ENCODE results near the gene PERM1.
"Not testable (repeated sequence)": the region's sequence is repeated elsewhere in the genome, so short reads cannot be mapped to it uniquely, and the experiment has no call there.

Gene PERM1

DNA sequence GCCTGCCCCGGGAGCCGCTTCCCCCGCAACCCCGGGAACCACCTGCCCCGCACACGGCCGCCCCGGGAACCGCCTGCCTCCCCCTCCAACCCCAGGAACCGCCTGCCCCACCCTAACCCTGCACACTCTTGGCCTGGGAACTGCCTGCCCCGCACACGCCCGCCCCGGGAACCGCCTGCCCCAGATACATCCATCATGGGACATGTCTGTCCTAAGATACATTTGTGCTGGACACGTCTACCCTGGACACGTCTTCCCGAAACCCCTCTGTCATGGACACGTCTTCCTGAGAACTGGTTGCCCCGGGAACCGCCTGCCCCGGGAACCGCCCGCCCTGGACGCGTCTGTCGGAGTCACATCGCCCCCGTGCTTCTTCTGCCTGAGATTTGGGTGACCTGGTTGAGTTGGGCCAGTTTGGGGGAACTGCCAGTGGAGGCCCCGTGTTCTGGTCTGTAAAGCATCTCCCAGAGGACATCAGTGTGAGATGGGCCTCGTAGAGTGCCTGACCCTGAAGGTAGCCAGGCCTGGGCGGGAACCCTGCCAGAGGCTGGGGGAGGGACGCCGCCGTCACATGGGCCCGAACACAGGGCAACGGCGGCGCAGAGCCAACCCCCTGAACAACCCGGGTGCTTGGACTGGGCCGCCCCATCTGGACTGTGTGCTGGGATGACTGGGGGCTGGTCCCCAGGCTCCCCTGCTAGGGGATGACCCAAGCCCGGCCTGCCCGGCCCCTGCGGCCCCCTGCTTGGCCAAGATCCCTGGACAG is 3.6 kb downstream of the PERM1 start:
- peaks cover 38% of the 10 kb centered on the region for H3K27me3 ChIP-seq

DNA sequence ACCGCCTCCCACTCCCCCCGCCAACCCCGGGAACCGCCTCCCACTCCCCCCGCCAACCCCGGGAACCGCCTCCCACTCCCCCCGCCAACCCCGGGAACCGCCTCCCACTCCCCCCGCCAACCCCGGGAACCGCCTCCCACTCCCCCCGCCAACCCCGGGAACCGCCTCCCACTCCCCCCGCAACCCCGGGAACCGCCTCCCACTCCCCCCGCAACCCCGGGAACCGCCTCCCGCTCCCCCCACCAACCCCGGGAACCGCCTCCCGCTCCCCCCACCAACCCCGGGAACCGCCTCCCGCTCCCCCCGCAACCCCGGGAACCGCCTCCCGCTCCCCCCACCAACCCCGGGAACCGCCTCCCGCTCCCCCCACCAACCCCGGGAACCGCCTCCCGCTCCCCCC is 5.1 kb downstream of the PERM1 start:
- H3K27ac ChIP-seq, H3K4me2 ChIP-seq, H3K4me3 ChIP-seq, H3K9ac ChIP-seq, H3K9me3 ChIP-seq, H3K36me3 ChIP-seq, H4K20me1 ChIP-seq: not testable (repeated sequence)
- peaks cover 19% of the 10 kb centered on the region for H3K4me1 ChIP-seq
- peaks cover 42% of the 10 kb centered on the region for H3K27me3 ChIP-seq

More for the DNA sequence above, 3.6 kb downstream of the PERM1 start:
- H3K36me3 ChIP-seq, result no peaks in the 10 kb centered on the region
- no peak overlapping the region for H3K27ac ChIP-seq
- H3K4me1 ChIP-seq, result peaks cover 26% of the 10 kb centered on the region
- H3K9ac ChIP-seq, result no peak overlapping the region
- no peak overlapping the region for H3K4me3 ChIP-seq
- no peaks in the 10 kb centered on the region for H4K20me1 ChIP-seq
- H3K9me3 ChIP-seq, result no peaks in the 10 kb centered on the region
- no peak overlapping the region for H3K4me2 ChIP-seq
- no peak for TF ChIP-seq Cebpa-rat (IDR thresholded peaks at IDR 0.05)

DNA sequence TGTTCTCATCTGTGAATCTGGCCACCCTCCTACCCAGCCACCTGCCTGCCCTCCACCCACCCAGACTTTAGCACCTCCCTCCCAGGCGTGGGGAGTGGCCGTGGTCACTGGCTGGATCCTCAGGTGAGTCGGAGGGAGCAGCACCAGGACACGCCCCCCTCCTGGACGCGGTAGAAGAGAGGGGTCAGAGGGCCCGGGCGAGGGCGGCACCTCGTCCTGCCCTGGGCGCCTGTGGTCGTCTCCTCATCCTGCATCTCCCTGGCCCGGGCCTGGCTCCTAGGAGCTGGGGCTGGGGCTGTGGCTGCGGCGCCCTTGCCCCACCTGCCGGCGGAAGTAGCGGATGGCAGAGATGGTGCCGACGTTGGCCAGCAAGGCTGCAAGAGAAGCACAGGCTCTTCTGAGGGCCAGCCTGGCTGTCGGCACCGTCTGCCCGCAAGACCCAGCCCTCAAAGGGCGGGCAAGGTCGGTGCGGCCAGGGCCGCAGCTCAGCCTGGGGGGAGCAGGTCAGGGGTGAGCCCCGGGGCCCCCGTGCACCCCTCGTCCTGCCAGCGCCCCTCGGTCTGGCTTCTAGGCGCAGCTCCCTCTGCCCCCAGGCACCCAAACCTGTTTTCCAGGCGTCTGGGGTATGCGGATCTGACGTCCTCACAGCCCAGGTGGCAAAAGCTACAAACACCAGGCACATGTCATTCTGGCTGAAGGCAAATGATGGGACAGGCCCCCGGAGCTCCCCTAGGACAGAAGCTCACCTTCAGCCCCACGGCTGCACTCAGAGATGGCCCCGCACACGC is 5.8 kb downstream of the PERM1 start:
- H3K9me3 ChIP-seq, result no peaks in the 10 kb centered on the region
- peaks cover 44% of the 10 kb centered on the region for H3K27me3 ChIP-seq
- no peak overlapping the region for H3K27ac ChIP-seq
- H3K4me1 ChIP-seq, result peaks cover 14% of the 10 kb centered on the region
- TF ChIP-seq Cebpa-rat (IDR thresholded peaks at IDR 0.05), result no peak
- peak overlapping the region; percentile 70 for H3K4me2 ChIP-seq
- H4K20me1 ChIP-seq, result no peaks in the 10 kb centered on the region
- H3K9ac ChIP-seq, result no peak overlapping the region
- no peaks in the 10 kb centered on the region for H3K36me3 ChIP-seq
- H3K4me3 ChIP-seq, result no peak overlapping the region

DNA sequence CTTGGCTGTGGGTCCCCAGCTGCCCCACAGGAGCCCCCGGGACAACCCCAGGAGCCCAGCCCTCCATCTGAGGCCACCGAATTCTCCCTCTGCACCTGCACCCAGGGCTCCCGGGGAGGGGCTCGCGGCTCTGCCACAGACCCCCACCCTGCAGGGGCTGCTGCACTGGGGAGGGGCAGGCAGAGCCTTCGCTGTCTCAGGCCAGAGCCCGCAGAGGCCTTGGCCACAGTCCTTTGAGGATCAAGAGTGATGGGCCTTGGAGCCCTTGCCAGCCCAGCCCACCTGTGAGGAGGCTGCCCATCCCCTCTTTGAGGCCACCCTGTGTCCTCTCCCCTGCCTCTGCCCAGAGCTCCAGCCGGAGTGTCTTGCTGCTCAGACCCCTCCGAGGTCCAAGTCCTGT is 6.5 kb downstream of the PERM1 start:
- H3K36me3 ChIP-seq, result no peaks in the 10 kb centered on the region
- no peaks in the 10 kb centered on the region for H3K9me3 ChIP-seq
- peaks cover 51% of the 10 kb centered on the region for H3K27me3 ChIP-seq
- H4K20me1 ChIP-seq, result no peaks in the 10 kb centered on the region
- no peak for TF ChIP-seq Cebpa-rat (IDR thresholded peaks at IDR 0.05)
- H3K4me1 ChIP-seq, result peaks cover 14% of the 10 kb centered on the region
- H3K9ac ChIP-seq, result no peak overlapping the region
- no peak overlapping the region for H3K4me3 ChIP-seq
- no peak overlapping the region for H3K27ac ChIP-seq
- peak overlapping the region; percentile 70 for H3K4me2 ChIP-seq

DNA sequence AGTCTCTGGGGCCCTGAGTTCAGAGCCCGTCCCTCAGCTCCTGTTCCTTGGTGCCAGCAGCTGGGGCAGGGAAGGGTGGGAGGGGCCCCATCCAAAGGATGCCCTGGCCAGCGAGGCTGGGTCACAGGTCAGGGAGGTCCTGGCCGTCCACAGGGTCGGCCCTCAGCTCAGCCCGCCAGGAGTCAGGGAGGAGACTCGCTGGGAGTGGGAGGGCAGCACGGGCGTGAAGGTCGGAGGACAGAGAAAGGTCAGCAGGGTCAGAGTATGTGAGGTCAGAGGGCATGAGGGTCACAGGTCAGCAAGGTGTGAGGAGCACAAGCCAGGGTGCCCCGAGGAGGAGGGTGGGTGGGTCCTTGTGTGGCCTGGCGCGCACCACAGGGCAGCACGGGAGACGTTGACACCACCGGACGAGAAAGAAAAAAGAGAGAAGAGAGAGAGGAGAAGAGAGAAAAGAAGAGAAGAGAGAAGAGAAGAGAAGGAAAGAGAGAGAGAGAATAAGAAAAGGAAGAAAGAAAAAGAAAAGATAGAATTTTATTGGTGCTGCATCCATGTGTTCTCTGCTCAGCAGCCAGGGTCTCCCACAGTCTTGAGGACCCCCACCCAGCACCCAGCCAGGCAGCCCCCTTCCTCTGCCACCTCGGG is 7.1 kb downstream of the PERM1 start:
- no peaks in the 10 kb centered on the region for H3K9me3 ChIP-seq
- peaks cover 55% of the 10 kb centered on the region for H3K27me3 ChIP-seq
- TF ChIP-seq Cebpa-rat (IDR thresholded peaks at IDR 0.05), result no peak

DNA sequence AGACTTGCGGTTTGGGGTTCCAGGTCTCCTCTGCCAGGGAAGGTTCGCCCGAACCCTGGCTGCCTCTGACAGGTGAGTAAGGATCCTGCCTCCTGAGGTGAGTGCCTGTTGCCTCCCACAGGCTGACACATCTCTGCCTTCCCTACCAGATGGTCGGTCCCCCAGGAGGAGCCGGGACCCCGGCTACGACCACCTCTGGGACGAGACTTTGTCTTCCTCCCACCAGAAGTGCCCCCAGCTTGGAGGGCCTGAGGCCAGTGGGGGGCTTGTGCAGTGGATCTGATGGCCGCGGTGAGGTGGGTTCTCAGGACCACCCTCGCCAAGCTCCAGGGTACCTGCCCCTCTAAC is 7.6 kb downstream of the PERM1 start:
- Histone ChIP-seq H3K27me3 (peaks cover 55% of the 10 kb centered on the region), H3K9ac (no peak overlapping the region), H3K4me2 (no peak overlapping the region), H3K9me3 (no peaks in the 10 kb centered on the region), H3K4me3 (no peak overlapping the region), H4K20me1 (no peaks in the 10 kb centered on the region), H3K4me1 (peaks cover 14% of the 10 kb centered on the region), H3K27ac (no peak overlapping the region), H3K36me3 (no peaks in the 10 kb centered on the region)
- TF ChIP-seq Cebpa-rat (IDR thresholded peaks at IDR 0.05), result no peak

More for the DNA sequence above, 7.1 kb downstream of the PERM1 start:
- H3K27ac ChIP-seq, result no peak overlapping the region
- no peaks in the 10 kb centered on the region for H4K20me1 ChIP-seq
- peaks cover 14% of the 10 kb centered on the region for H3K4me1 ChIP-seq
- H3K9ac ChIP-seq, result no peak overlapping the region
- peak overlapping the region; percentile 70 for H3K4me2 ChIP-seq
- H3K4me3 ChIP-seq, result no peak overlapping the region
- H3K36me3 ChIP-seq, result no peaks in the 10 kb centered on the region

DNA sequence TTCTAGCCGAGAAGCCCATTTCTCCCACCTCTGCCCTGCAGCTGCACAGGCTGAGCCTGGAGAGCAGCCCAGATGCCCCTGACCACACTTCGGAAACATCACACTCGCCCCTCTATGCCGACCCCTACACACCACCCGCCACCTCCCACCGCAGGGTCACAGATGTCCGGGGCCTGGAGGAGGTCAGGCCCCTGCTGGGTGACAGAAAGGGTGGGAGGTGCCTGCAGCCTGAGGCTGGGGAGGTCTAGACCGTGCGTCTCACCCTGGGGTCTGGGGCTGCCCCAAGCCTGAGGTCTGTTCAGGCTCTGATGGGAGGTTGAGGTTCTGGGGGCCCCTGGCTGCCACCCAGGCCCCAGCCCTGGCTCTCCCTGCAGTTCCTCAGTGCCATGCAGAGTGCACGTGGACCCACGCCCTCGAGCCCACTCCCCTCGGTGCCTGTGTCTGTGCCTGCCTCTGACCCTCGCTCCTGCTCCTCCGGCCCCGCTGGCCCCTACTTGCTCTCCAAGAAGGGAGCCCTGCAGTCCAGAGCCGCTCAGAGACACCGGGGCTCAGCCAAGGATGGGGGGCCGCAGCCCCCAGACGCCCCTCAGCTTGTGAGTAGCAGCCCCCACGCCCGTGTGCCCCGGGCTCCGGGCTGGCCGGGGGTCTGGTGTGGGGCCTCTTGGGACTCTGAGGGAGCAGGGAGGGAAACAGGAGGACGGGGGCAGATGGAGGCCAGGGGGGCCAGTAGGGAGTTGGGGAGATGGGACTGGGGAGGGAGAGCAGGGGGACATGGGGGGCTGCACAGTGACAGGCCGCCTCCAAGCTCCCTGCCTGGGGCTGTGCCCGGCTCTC is 8.2 kb downstream of the PERM1 start:
- Histone ChIP-seq H3K27me3 (peaks cover 55% of the 10 kb centered on the region), H3K4me2 (no peak overlapping the region), H3K9me3 (no peaks in the 10 kb centered on the region), H3K36me3 (no peaks in the 10 kb centered on the region), H3K27ac (no peak overlapping the region), H4K20me1 (no peaks in the 10 kb centered on the region), H3K4me3 (no peak overlapping the region), H3K4me1 (peaks cover 14% of the 10 kb centered on the region), H3K9ac (no peak overlapping the region)
- TF ChIP-seq Cebpa-rat (IDR thresholded peaks at IDR 0.05), result no peak

- TF ChIP-seq Cebpa-rat (IDR thresholded peaks at IDR 0.05), result no peak
- H3K4me1 ChIP-seq, result peaks cover 16% of the 10 kb centered on the region
- H3K4me2 ChIP-seq, result no peak overlapping the region
- H3K36me3 ChIP-seq, result no peaks in the 10 kb centered on the region
- no peak overlapping the region for H3K27ac ChIP-seq
- H3K4me3 ChIP-seq, result no peak overlapping the region
- H3K27me3 ChIP-seq, result peaks cover 58% of the 10 kb centered on the region
- no peaks in the 10 kb centered on the region for H4K20me1 ChIP-seq
- H3K9me3 ChIP-seq, result no peaks in the 10 kb centered on the region
- H3K9ac ChIP-seq, result no peak overlapping the region
Measured at GRCh38 chr1:972726-973458, 9.0 kb downstream of the PERM1 start.
